ENCODE data around the gene NRXN2. TPM values are rescaled to one million over a fixed set of nuclear protein-coding genes. Genes with fewer than 3 reads are reported as not detected.

The NRXN2 gene
- polyA plus RNA-seq, 1 of the 3 experiments (the other 2 are of a cell fraction) = 0.15 TPM

GRCh38 chr11:64751580-64751979 lies 28.6 kb upstream of the NRXN2 start:
- H3K4me3 ChIP-seq (ENCODE audit: low read depth in 2 of 2, low read length in 1 of 2) = no peak overlapping the region
- no peak overlapping the region for H2AFZ ChIP-seq (ENCODE audit: low read depth)
- peaks cover 22% of the 10 kb centered on the region for H3F3A ChIP-seq (replicated peaks; ENCODE audit: insufficient read depth)
- ChIA-PET CTCF (interaction anchor here (2.0 to 3.4 kb wide), 2 partner anchors 9 to 17 kb away, joined by 5 to 15 read pairs; no protein-coding TSS in a partner anchor), POLR2A (no interaction called here)
- H3K9ac ChIP-seq = no peak overlapping the region
- H3K79me2 ChIP-seq (ENCODE audit: insufficient read depth) = no peaks in the 10 kb centered on the region
- DNase-seq = no peak
- no peaks in the 10 kb centered on the region for H3K9me3 ChIP-seq
- H3K4me1 ChIP-seq (ENCODE audit: control insufficient read depth in 1 of 2, insufficient read depth in 2 of 2, low read depth in 1 of 2, low read length in 1 of 2) = no peaks in the 10 kb centered on the region; a peak in 1 of 4 replicates
- no peak overlapping the region for H3K27ac ChIP-seq (ENCODE audit: low read depth in 2 of 2, low read length in 1 of 2)
- H4K20me1 ChIP-seq (ENCODE audit: insufficient read depth) = peaks cover 2% of the 10 kb centered on the region; the same call in 1 of the 2 replicates
- H3K36me3 ChIP-seq (replicated peaks in 1 of 2; ENCODE audit: control insufficient read depth in 1 of 2, insufficient read depth in 2 of 2, low read length in 1 of 2) = no peaks in the 10 kb centered on the region
- no peaks in the 10 kb centered on the region for H3K9me2 ChIP-seq
- 94% methylated on average over 9 of the region's 9 CpGs for WGBS (ENCODE audit: low lambda C conversion rate)
- TF ChIP-seq NFIC (IDR thresholded peaks at IDR 0.05; ENCODE audit: borderline replicate concordance) (no peak), EZH2phosphoT487 (IDR thresholded peaks at IDR 0.05; ENCODE audit: borderline replicate concordance, low read depth) (no peak), NRF1 (IDR thresholded peaks at IDR 0.05; ENCODE audit: low read depth, low read length) (no peak), ELF1 (IDR thresholded peaks at IDR 0.05) (no peak), YY1 (IDR thresholded peaks at IDR 0.05; ENCODE audit: low read depth) (no peak), REST (IDR thresholded peaks at IDR 0.05; ENCODE audit: low read depth, low read length) (no peak), MEF2A (IDR thresholded peaks at IDR 0.05; ENCODE audit: borderline replicate concordance, low read depth) (no peak), FOSL2 (IDR thresholded peaks at IDR 0.05; ENCODE audit: borderline replicate concordance, low read depth) (no peak), USF2 (IDR thresholded peaks at IDR 0.05; ENCODE audit: borderline replicate concordance, low read depth, low read length) (no peak), FOXJ3 (CRISPR knock-in tag; IDR thresholded peaks at IDR 0.05) (no peak), GABPA (IDR thresholded peaks at IDR 0.05; ENCODE audit: low read depth) (no peak), RFX5 (IDR thresholded peaks at IDR 0.05; ENCODE audit: low read length) (no peak)
- H3K27me3 ChIP-seq (ENCODE audit: insufficient read depth) = no peaks in the 10 kb centered on the region
- no peak overlapping the region for H3K4me2 ChIP-seq

- POLR2A ChIA-PET = no interaction called here
- Histone ChIP-seq H4K20me1 (ENCODE audit: insufficient read depth) (peaks cover 2% of the 10 kb centered on the region; the same call in 1 of the 2 replicates), H3K9me3 (no peaks in the 10 kb centered on the region), H3F3A (replicated peaks; ENCODE audit: insufficient read depth) (peaks cover 22% of the 10 kb centered on the region), H3K4me2 (no peak overlapping the region), H3K4me1 (ENCODE audit: control insufficient read depth in 1 of 2, insufficient read depth in 2 of 2, low read depth in 1 of 2, low read length in 1 of 2) (peaks cover 0 to under 1% of the 10 kb centered on the region in 2 experiments; a peak in 1 of 4 replicates), H3K36me3 (replicated peaks in 1 of 2; ENCODE audit: control insufficient read depth in 1 of 2, insufficient read depth in 2 of 2, low read length in 1 of 2) (no peaks in the 10 kb centered on the region), H3K27me3 (ENCODE audit: insufficient read depth) (no peaks in the 10 kb centered on the region), H3K27ac (ENCODE audit: low read depth in 2 of 2, low read length in 1 of 2) (no peak overlapping the region), H3K9me2 (no peaks in the 10 kb centered on the region), H2AFZ (ENCODE audit: low read depth) (no peak overlapping the region), H3K9ac (no peak overlapping the region), H3K4me3 (ENCODE audit: low read depth in 2 of 2, low read length in 1 of 2) (no peak overlapping the region), H3K79me2 (ENCODE audit: insufficient read depth) (no peaks in the 10 kb centered on the region)
- CTCF ChIA-PET = interaction anchor here (1.3 to 3.4 kb wide), 3 partner anchors 9 to 17 kb away, joined by 3 to 15 read pairs (median 5); no protein-coding TSS in a partner anchor
- DNase-seq = no peak
- WGBS (ENCODE audit: low lambda C conversion rate) = 90% methylated on average over 3 of the region's 9 CpGs
- TF ChIP-seq JUND (IDR thresholded peaks at IDR 0.05) (no peak), ELF1 (IDR thresholded peaks at IDR 0.05) (no peak), GATA2 (CRISPR knock-in tag; IDR thresholded peaks at IDR 0.05) (no peak), RFX5 (IDR thresholded peaks at IDR 0.05; ENCODE audit: low read length) (no peak), USF2 (IDR thresholded peaks at IDR 0.05; ENCODE audit: borderline replicate concordance, low read depth, low read length) (no peak), NRF1 (IDR thresholded peaks at IDR 0.05; ENCODE audit: low read depth, low read length) (no peak), PBX3 (IDR thresholded peaks at IDR 0.05) (no peak), FOSL2 (IDR thresholded peaks at IDR 0.05; ENCODE audit: borderline replicate concordance, low read depth) (no peak), RAD21 (IDR thresholded peaks at IDR 0.05; ENCODE audit: low read length) (no peak), REST (IDR thresholded peaks at IDR 0.05; ENCODE audit: low read depth, low read length) (no peak), EZH2phosphoT487 (IDR thresholded peaks at IDR 0.05; ENCODE audit: borderline replicate concordance, low read depth) (no peak), GABPA (IDR thresholded peaks at IDR 0.05; ENCODE audit: low read depth) (no peak)
Measured at GRCh38 chr11:64751136-64751535, 28.1 kb upstream of the NRXN2 start.
